PFSK-1 (cell line): ENCODE data around the gene WAC.

Source experiments
- POLR2AphosphoS5 ChIP-seq: IDR thresholded peaks from 2 replicates; pipeline ENCODE4 v1.6.1; 2012; ENCODE audit warnings: low read depth, mild to moderate bottlenecking, control low read depth, low read length, moderate library complexity
- TAF1 ChIP-seq: IDR thresholded peaks from 2 replicates; pipeline ENCODE4 v1.6.1; 2012; ENCODE audit warnings: low read length, control low read depth, borderline replicate concordance; ENCODE audit not compliant: insufficient read depth

GRCh38 chr10:28637346-28637745 is 104.4 kb downstream of the WAC start:
- TF ChIP-seq POLR2AphosphoS5 (no peak), TAF1 (no peak)
